Stimulated activated memory B cell treated with anti-CD40 and anti-IgM and Interleukin-4, amounts not matched to agents 10 μg/mL and 1 μg/mL and 100 μg/mL, for 72 hours (primary cell): Measurements from ENCODE around the gene SNX32.

Source experiments
- ATAC-seq: fragments of 150-1000 bp; cut with Tn5 transposase; 2 replicates; pipeline ENCODE4 v1.10.0; 2021
- H3K27ac Mint-ChIP-seq: one replicate; pipeline ENCODE4 v1.8.0; 2022; ENCODE audit warnings: mild to moderate bottlenecking, mixed read lengths
- H3K27me3 Mint-ChIP-seq: one replicate; pipeline ENCODE4 v1.8.0; 2022; ENCODE audit warnings: mixed read lengths
- H3K36me3 Mint-ChIP-seq: one replicate; pipeline ENCODE4 v1.8.0; 2022; ENCODE audit warnings: mixed read lengths
- H3K4me1 Mint-ChIP-seq: one replicate; pipeline ENCODE4 v1.8.0; 2022; ENCODE audit warnings: mixed read lengths
- H3K4me3 Mint-ChIP-seq: one replicate; pipeline ENCODE4 v1.8.0; 2022; ENCODE audit warnings: mild to moderate bottlenecking, moderate library complexity, mixed read lengths
- H3K9me3 Mint-ChIP-seq: one replicate; pipeline ENCODE4 v1.8.0; 2022; ENCODE audit warnings: mixed read lengths

SNX32 gene

GRCh38 chr11:65854852-65855837 lies 21.4 kb downstream of the SNX32 start:
- Mint-ChIP-seq H3K9me3 (no peaks in the 10 kb centered on the region), H3K27me3 (no peaks in the 10 kb centered on the region), H3K27ac (peak overlapping the region; percentile 65), H3K36me3 (peaks cover 66% of the 10 kb centered on the region), H3K4me1 (peaks cover 53% of the 10 kb centered on the region), H3K4me3 (peak overlapping the region; percentile 87)
- no peak for ATAC-seq

- H3K9me3 Mint-ChIP-seq: no peaks in the 10 kb centered on the region
- H3K27ac Mint-ChIP-seq: peak overlapping the region; percentile 97
- peak overlapping the region; percentile 87 for H3K4me3 Mint-ChIP-seq
- peaks cover 60% of the 10 kb centered on the region for H3K36me3 Mint-ChIP-seq
- peaks cover 57% of the 10 kb centered on the region for H3K4me1 Mint-ChIP-seq
- ATAC-seq: no peak
- no peaks in the 10 kb centered on the region for H3K27me3 Mint-ChIP-seq
Observed at GRCh38 chr11:65855927-65856363, 22.2 kb downstream of the SNX32 start.

- Mint-ChIP-seq H3K27me3 (no peaks in the 10 kb centered on the region), H3K4me3 (peak overlapping the region; percentile 87), H3K36me3 (peaks cover 51% of the 10 kb centered on the region), H3K9me3 (no peaks in the 10 kb centered on the region), H3K4me1 (peaks cover 66% of the 10 kb centered on the region), H3K27ac (peak overlapping the region; percentile 97)
- peak; percentile 65 for ATAC-seq
Observed at GRCh38 chr11:65856689-65857499, 23.1 kb downstream of the SNX32 start.

DNA sequence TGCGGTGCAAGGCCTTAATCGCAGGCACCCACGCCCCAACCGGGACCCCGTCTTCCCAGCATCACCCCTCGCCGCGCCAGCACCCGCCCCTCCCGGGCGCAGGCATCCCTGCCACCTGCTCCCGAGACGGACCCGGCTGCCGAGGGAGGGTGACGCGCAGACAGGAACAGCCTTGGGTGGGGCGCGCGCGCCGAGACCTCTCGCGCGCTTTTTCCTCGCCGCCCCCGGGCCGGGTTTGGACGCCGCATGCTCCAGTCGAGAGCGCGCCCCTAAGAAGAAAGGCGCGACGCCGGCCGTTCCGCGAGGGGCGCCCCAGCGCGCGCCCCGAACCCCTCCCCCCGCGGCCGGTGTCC lies 23.7 kb downstream of the SNX32 start:
- Mint-ChIP-seq H3K36me3 (peaks cover 47% of the 10 kb centered on the region), H3K9me3 (no peaks in the 10 kb centered on the region), H3K27ac (peak overlapping the region; percentile 97), H3K4me3 (peak overlapping the region; percentile 87), H3K27me3 (no peaks in the 10 kb centered on the region), H3K4me1 (peaks cover 68% of the 10 kb centered on the region)
- ATAC-seq: peak; percentile 0

DNA sequence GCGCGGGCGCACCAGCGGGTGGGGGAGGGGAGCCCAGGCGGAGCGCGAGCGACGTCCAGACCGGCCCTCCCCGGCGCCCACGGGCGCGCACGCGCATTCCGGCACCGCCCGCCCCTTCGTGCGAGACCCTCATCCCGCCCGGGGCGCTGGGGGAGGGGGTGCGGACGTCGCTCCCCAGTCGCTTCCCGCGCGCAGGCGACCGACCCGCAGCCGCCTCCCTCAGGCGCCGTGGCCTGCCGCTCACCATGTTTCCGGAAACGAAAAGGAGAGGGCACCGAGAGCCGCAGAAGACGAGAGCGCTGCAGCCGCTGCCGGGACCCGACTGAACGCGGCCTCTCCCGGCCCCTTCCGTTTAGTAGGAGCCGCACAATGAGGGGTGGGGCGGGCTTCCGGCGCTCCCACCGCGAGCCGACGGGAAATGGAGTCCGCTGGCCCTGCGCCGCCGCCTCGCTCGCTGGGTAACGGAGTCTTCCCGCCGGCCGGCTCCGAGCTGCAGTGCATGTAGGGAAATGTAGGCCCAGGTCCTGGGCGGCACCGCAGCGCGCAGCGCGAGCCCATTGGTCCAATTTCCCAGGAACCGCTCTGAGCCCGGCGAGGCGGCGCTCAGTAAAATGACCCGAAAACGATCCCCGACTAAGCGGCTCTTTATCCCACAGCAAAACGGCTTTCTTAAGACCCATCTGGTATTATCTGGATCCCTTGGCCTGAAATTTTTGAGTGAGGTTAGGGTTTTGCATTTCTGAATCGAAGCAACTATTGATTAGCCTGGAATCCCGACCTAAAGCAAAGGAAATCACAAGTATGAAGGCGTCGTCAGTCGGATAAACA lies 24.3 kb downstream of the SNX32 start, which contains the start of gene CFL1:
TSS of gene CFL1 (minus strand) at position 328 of the 828 bp plus-strand sequence. CDS start at position 247, 81 bp downstream.
- Mint-ChIP-seq H3K36me3 (peaks cover 48% of the 10 kb centered on the region), H3K27ac (peak within 1 kb of the TSS; percentile 97), H3K27me3 (no peaks in the 10 kb centered on the region), H3K4me3 (peak within 1 kb of the TSS; percentile 90), H3K4me1 (peaks cover 74% of the 10 kb centered on the region), H3K9me3 (no peaks in the 10 kb centered on the region)
- peak; percentile 82 for ATAC-seq

DNA sequence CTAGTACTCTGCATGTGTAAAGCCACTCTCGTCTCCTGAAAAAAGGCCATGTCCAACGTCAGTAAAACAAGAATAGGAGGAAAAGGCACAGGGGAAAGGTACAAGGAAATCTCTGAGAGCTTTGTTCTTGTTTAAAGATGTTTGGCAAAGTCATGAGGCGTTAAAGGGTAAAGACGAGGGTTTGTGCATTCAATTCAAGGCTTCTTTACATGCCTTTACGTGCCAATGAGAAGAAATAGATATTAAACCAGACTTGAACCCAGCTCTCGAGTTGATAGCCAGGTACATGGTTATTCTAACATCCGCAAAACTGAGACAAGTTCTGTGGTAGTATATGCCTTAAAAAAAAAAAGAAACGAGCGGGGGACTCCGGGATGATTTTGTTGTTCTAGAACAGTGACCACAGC lies 24.9 kb downstream of the SNX32 start:
- no peaks in the 10 kb centered on the region for H3K27me3 Mint-ChIP-seq
- H3K36me3 Mint-ChIP-seq: peaks cover 48% of the 10 kb centered on the region
- H3K4me3 Mint-ChIP-seq: peak overlapping the region; percentile 90
- H3K9me3 Mint-ChIP-seq: no peaks in the 10 kb centered on the region
- ATAC-seq: no peak
- H3K4me1 Mint-ChIP-seq: peaks cover 73% of the 10 kb centered on the region
- H3K27ac Mint-ChIP-seq: peak overlapping the region; percentile 97

- Mint-ChIP-seq H3K4me3 (peak overlapping the region; percentile 90), H3K27me3 (no peaks in the 10 kb centered on the region), H3K27ac (peak overlapping the region; percentile 97), H3K36me3 (peaks cover 48% of the 10 kb centered on the region), H3K4me1 (peaks cover 68% of the 10 kb centered on the region), H3K9me3 (no peaks in the 10 kb centered on the region)
- ATAC-seq: peak; percentile 85
Observed at GRCh38 chr11:65859095-65859811, 25.5 kb downstream of the SNX32 start.

DNA sequence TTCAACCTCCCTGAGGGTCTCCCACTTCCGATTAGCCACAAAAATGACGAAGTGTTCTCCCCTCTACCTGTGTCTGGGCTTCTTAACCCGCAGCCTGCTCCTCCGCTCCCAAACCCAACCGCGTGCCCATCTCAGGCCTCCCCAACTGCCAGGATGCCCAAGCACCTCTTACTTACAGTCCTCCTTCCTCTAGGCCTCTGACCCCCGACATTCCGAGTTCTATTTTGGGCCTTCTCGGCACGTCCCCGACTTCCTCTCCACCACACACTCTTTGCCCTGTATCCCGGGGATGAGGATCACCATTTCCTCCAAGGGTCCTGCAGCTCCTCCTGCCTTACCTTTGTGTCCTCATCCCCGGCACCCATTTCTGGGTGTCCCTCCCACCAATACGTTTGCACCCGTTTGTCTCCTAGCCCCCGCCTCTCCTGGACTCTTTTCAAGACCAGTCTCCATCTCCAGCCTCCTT lies 26.1 kb downstream of the SNX32 start:
- H3K9me3 Mint-ChIP-seq: no peaks in the 10 kb centered on the region
- H3K27me3 Mint-ChIP-seq: no peaks in the 10 kb centered on the region
- H3K36me3 Mint-ChIP-seq: peaks cover 45% of the 10 kb centered on the region
- H3K4me3 Mint-ChIP-seq: peak overlapping the region; percentile 90
- H3K4me1 Mint-ChIP-seq: peaks cover 62% of the 10 kb centered on the region
- peak overlapping the region; percentile 97 for H3K27ac Mint-ChIP-seq
- ATAC-seq: no peak

GRCh38 chr11:65860278-65861164 lies 26.8 kb downstream of the SNX32 start, which contains the start of gene MUS81:
TSS of gene MUS81 (plus strand) at chr11:65860433. CDS start at chr11:65860754, 321 bp downstream.
- no peaks in the 10 kb centered on the region for H3K27me3 Mint-ChIP-seq
- H3K4me1 Mint-ChIP-seq: peaks cover 62% of the 10 kb centered on the region
- H3K9me3 Mint-ChIP-seq: no peaks in the 10 kb centered on the region
- H3K4me3 Mint-ChIP-seq: peak within 1 kb of the TSS; percentile 90
- peaks cover 45% of the 10 kb centered on the region for H3K36me3 Mint-ChIP-seq
- peak within 1 kb of the TSS; percentile 97 for H3K27ac Mint-ChIP-seq
- peak; percentile 65 for ATAC-seq

GRCh38 chr11:65861165-65861505 lies 27.4 kb downstream of the SNX32 start:
- Mint-ChIP-seq H3K36me3 (peaks cover 44% of the 10 kb centered on the region), H3K27ac (peak overlapping the region; percentile 97), H3K9me3 (no peaks in the 10 kb centered on the region), H3K4me3 (peak overlapping the region; percentile 90), H3K27me3 (no peaks in the 10 kb centered on the region), H3K4me1 (peaks cover 57% of the 10 kb centered on the region)
- no peak for ATAC-seq

- peaks cover 52% of the 10 kb centered on the region for H3K4me1 Mint-ChIP-seq
Observed at GRCh38 chr11:65861533-65862183, 27.9 kb downstream of the SNX32 start.

DNA sequence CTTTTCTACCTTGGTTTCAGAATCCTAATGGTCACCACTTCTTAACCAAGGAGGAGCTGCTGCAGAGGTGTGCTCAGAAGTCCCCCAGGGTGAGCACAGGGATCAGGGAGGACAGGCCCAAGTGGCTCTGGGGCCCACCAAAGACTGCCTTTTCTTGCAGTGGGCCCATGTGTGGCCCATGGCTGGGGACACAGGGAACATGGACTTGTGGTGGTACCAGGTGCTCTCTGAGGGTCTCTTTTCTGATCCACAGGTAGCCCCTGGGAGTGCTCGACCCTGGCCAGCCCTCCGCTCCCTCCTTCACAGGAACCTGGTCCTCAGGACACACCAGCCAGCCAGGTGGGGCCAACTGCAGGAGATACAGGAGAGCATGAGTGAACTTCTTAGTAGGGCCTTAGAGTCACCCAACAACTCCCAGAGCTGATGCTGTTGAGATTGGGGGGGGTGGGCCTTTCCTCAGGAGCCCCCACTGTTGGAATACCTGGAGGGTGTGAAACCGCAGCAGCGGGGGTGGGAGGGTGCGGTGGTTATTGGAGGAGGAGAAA lies 28.5 kb downstream of the SNX32 start:
- H3K36me3 Mint-ChIP-seq: peaks cover 43% of the 10 kb centered on the region
- peaks cover 55% of the 10 kb centered on the region for H3K4me1 Mint-ChIP-seq
- no peaks in the 10 kb centered on the region for H3K9me3 Mint-ChIP-seq
- no peaks in the 10 kb centered on the region for H3K27me3 Mint-ChIP-seq
- H3K4me3 Mint-ChIP-seq: no peak overlapping the region
- ATAC-seq: no peak
- peak overlapping the region; percentile 50 for H3K27ac Mint-ChIP-seq

More at GRCh38 chr11:65861533-65862183, 27.9 kb downstream of the SNX32 start:
- H3K27ac Mint-ChIP-seq: peak overlapping the region; percentile 97
- peaks cover 41% of the 10 kb centered on the region for H3K36me3 Mint-ChIP-seq
- H3K4me3 Mint-ChIP-seq: peak overlapping the region; percentile 90
- H3K9me3 Mint-ChIP-seq: no peaks in the 10 kb centered on the region
- no peak for ATAC-seq
- H3K27me3 Mint-ChIP-seq: no peaks in the 10 kb centered on the region
